RPMI7951 (cell line): ENCODE data around the gene PIK3C2B. TPM values are rescaled to one million over a fixed set of nuclear protein-coding genes. Genes with fewer than 3 reads are reported as not detected.

Experiments used
- total RNA-seq: library from RNA; depleted of rRNA; stranded (reverse); fragments of >200 nt; shearing (Covaris generic); gene quantifications from 2 replicates; pipeline ENCODE4 v1.2.3, GENCODE V29; 2014; rRNA removed

PIK3C2B gene
- total RNA-seq, 1 experiment from 2014 or later: 1.1 TPM

Other genes with a start within 250 kb of the PIK3C2B start
- gene PLEKHA6, start 134.9 kb downstream of the PIK3C2B start, total RNA-seq: 0.68 and 0.72 TPM in 2 replicates
- gene PPP1R15B, start 83.0 kb downstream of the PIK3C2B start, total RNA-seq: 18.3 and 21.7 TPM in 2 replicates
- 4.6 and 9.1 TPM in 2 replicates for gene MDM4, start 21.6 kb upstream of the PIK3C2B start, total RNA-seq
- not detected in 2 replicates for gene LRRN2, start 190.9 kb upstream of the PIK3C2B start, total RNA-seq